SK-N-SH treated with all-trans-retinoic acid at 6 μM for 48 hours (cell line): ENCODE data around the gene GPANK1.

Source experiments
- ATAC-seq: fragments of 200-7000 bp; cut with Tn5 transposase; 3 replicates; pipeline ENCODE4 v1.9.1; 2020; ENCODE audit warnings: mild to moderate bottlenecking, moderate library complexity
- BACH2 ChIP-seq: fragments of 250-450 bp; sonication (Bioruptor Pico); IDR thresholded peaks from 2 replicates; pipeline ENCODE4 v1.9.0; 2021; ENCODE audit warnings: mild to moderate bottlenecking, borderline replicate concordance
- CREB5 ChIP-seq: fragments of 250-450 bp; sonication (Bioruptor Pico); IDR thresholded peaks from 2 replicates; pipeline ENCODE4 v1.5.1; 2020; ENCODE audit warnings: low read depth, mild to moderate bottlenecking, moderate library complexity
- CSRNP3 ChIP-seq: fragments of 250-450 bp; sonication (Bioruptor Pico); IDR thresholded peaks from 2 replicates; pipeline ENCODE4 v1.5.1; 2021; ENCODE audit warnings: mild to moderate bottlenecking, moderate library complexity
- OSR1 ChIP-seq: fragments of 250-450 bp; sonication (Bioruptor Pico); IDR thresholded peaks from 2 replicates; pipeline ENCODE4 v1.8.0; 2022; ENCODE audit warnings: moderate library complexity, mild to moderate bottlenecking, inconsistent platforms
- PATZ1 ChIP-seq: fragments of 250-450 bp; sonication (Bioruptor Pico); IDR thresholded peaks from 2 replicates; pipeline ENCODE4 v1.8.0; 2020; ENCODE audit warnings: mild to moderate bottlenecking, moderate library complexity, borderline replicate concordance
- POU6F1 ChIP-seq: fragments of 250-450 bp; sonication (Bioruptor Pico); IDR thresholded peaks from 2 replicates; pipeline ENCODE4 v1.8.0; 2021; ENCODE audit warnings: low read depth, mild to moderate bottlenecking, moderate library complexity, borderline replicate concordance
- PPARA ChIP-seq: fragments of 250-450 bp; sonication (Bioruptor Pico); IDR thresholded peaks from 2 replicates; pipeline ENCODE4 v1.5.0; 2020; ENCODE audit warnings: mild to moderate bottlenecking, borderline replicate concordance
- SNAI2 ChIP-seq: fragments of 250-450 bp; sonication (Bioruptor Pico); IDR thresholded peaks from 2 replicates; pipeline ENCODE4 v1.5.0; 2020; ENCODE audit warnings: mild to moderate bottlenecking, moderate library complexity
- TCF4 ChIP-seq: fragments of 250-450 bp; sonication (Bioruptor Pico); IDR thresholded peaks from 2 replicates; pipeline ENCODE4 v1.8.0; 2021; ENCODE audit warnings: mild to moderate bottlenecking, moderate library complexity, borderline replicate concordance
- TOX ChIP-seq: fragments of 250-450 bp; sonication (Bioruptor Pico); IDR thresholded peaks from 2 replicates; pipeline ENCODE4 v1.8.0; 2021; ENCODE audit warnings: mild to moderate bottlenecking, moderate library complexity, borderline replicate concordance
- TSHZ2 ChIP-seq: fragments of 250-450 bp; sonication (Bioruptor Pico); IDR thresholded peaks from 2 replicates; pipeline ENCODE4 v1.5.0; 2020; ENCODE audit warnings: mild to moderate bottlenecking, moderate library complexity
- ZC3H10 ChIP-seq: fragments of 250-450 bp; sonication (Bioruptor Pico); IDR thresholded peaks from 2 replicates; pipeline ENCODE4 v1.5.1; 2021; ENCODE audit warnings: mild to moderate bottlenecking, moderate library complexity
- ZFP3 ChIP-seq: fragments of 250-450 bp; sonication (Bioruptor Pico); IDR thresholded peaks from 2 replicates; pipeline ENCODE4 v1.5.0; 2020; ENCODE audit warnings: mild to moderate bottlenecking, moderate library complexity
- ZFP30 ChIP-seq: fragments of 450-650 bp; formaldehyde crosslinking; IDR thresholded peaks from 2 replicates; pipeline ENCODE4 v1.5.0; 2022; ENCODE audit warnings: mild to moderate bottlenecking, moderate library complexity
- ZNF565 ChIP-seq: fragments of 450-650 bp; formaldehyde crosslinking; conservative IDR thresholded peaks from 2 replicates; pipeline ENCODE4 v1.5.0; 2020; ENCODE audit warnings: low read depth, mild to moderate bottlenecking, moderate library complexity
- ZNF70 ChIP-seq: fragments of 450-650 bp; formaldehyde crosslinking; IDR thresholded peaks from 2 replicates; pipeline ENCODE4 v1.5.0; 2020; ENCODE audit warnings: mild to moderate bottlenecking, moderate library complexity
- ZNF8 ChIP-seq: fragments of 450-650 bp; formaldehyde crosslinking; IDR thresholded peaks from 2 replicates; pipeline ENCODE4 v1.5.0; 2020; ENCODE audit warnings: mild to moderate bottlenecking, moderate library complexity

GPANK1 gene

GRCh38 chr6:31692886-31693285 lies 28.1 kb upstream of the GPANK1 start:
- ATAC-seq: no peak
- no peak for TF ChIP-seq CREB5 (CRISPR knock-in tag)
- TF ChIP-seq TOX: no peak
- TF ChIP-seq ZNF565: no peak
- TF ChIP-seq PPARA (CRISPR knock-in tag): no peak
- TF ChIP-seq TSHZ2 (CRISPR knock-in tag): no peak
- no peak for TF ChIP-seq ZNF8 (CRISPR knock-in tag)
- no peak for TF ChIP-seq SNAI2
- no peak for TF ChIP-seq POU6F1 (CRISPR knock-in tag)
- TF ChIP-seq PATZ1 (CRISPR knock-in tag): no peak

- TF ChIP-seq ZC3H10 (CRISPR knock-in tag): no peak
- TF ChIP-seq BACH2 (CRISPR knock-in tag): no peak
- TF ChIP-seq ZNF8 (CRISPR knock-in tag): no peak
- no peak for TF ChIP-seq TSHZ2 (CRISPR knock-in tag)
- TF ChIP-seq PATZ1 (CRISPR knock-in tag): no peak
- TF ChIP-seq TOX: no peak
- no peak for TF ChIP-seq OSR1 (CRISPR knock-in tag)
- no peak for TF ChIP-seq ZFP3 (CRISPR knock-in tag)
- no peak for TF ChIP-seq CSRNP3 (CRISPR knock-in tag)
- no peak for TF ChIP-seq ZNF70 (CRISPR knock-in tag)
- no peak for TF ChIP-seq ZFP30
- TF ChIP-seq PPARA (CRISPR knock-in tag): no peak
- TF ChIP-seq TCF4 (CRISPR knock-in tag): no peak
- no peak for ATAC-seq
These were observed 27.6 kb upstream of the GPANK1 start for GRCh38 chr6:31692353-31692752.
